OCI-LY1 (cell line): ENCODE measurements around the gene HPSE2.
A peak's percentile ranks its signal among the peaks of the same experiment; 100 is the strongest.

ENCODE experiments used
- H2AFZ ChIP-seq: fragments of 200-600 bp; sonication (generic), shearing (Covaris generic); 2 replicates; pipeline ENCODE4 v1.6.0; 2014; ENCODE audit warnings: antibody characterized with exemption, mild to moderate bottlenecking, low read length
- H3F3A ChIP-seq: fragments of 200-600 bp; sonication (generic), shearing (Covaris generic); 2 replicates; pipeline ENCODE4 v1.6.0; 2014; ENCODE audit warnings: mild to moderate bottlenecking, antibody characterized with exemption, low read length, moderate library complexity; ENCODE audit not compliant: insufficient read depth
- H3K27ac ChIP-seq: fragments of 200-600 bp; sonication (generic); 2 replicates; pipeline ENCODE4 v1.5.1; 2014; ENCODE audit warnings: low read length, mixed run types, mild to moderate bottlenecking, low read depth; ENCODE audit not compliant: poor library complexity, severe bottlenecking
- H3K27me3 ChIP-seq: fragments of 200-600 bp; sonication (generic); 2 replicates; pipeline ENCODE4 v1.6.0; 2014; ENCODE audit warnings: antibody characterized with exemption, mild to moderate bottlenecking, low read length, moderate library complexity; ENCODE audit not compliant: insufficient read depth
- H3K36me3 ChIP-seq: fragments of 200-600 bp; sonication (generic); 2 replicates; pipeline ENCODE4 v1.6.1; 2014; ENCODE audit warnings: mild to moderate bottlenecking, antibody characterized with exemption, low read length, moderate library complexity, mixed read lengths; ENCODE audit not compliant: insufficient read depth
- H3K4me1 ChIP-seq: fragments of 200-600 bp; sonication (generic); 2 replicates; pipeline ENCODE4 v1.5.1; 2014; ENCODE audit warnings: mild to moderate bottlenecking, low read length, moderate library complexity; ENCODE audit not compliant: insufficient read depth, severe bottlenecking
- H3K4me2 ChIP-seq: fragments of 200-600 bp; sonication (generic), shearing (Covaris generic); 2 replicates; pipeline ENCODE4 v1.6.1; 2014; ENCODE audit warnings: low read length
- H3K4me3 ChIP-seq: fragments of 200-600 bp; sonication (generic); 2 replicates; pipeline ENCODE4 v1.5.1; 2014; ENCODE audit warnings: low read length, low read depth, mild to moderate bottlenecking, mixed read lengths; ENCODE audit not compliant: poor library complexity, severe bottlenecking
- H3K79me2 ChIP-seq: fragments of 200-600 bp; shearing (Covaris generic); 2 replicates; pipeline ENCODE4 v1.6.1; 2016; ENCODE audit warnings: mixed run types, low read length, mixed read lengths; ENCODE audit not compliant: insufficient read depth
- H3K9ac ChIP-seq: fragments of 200-600 bp; sonication (generic), shearing (Covaris generic); 2 replicates; pipeline ENCODE4 v1.6.1; 2014; ENCODE audit warnings: mild to moderate bottlenecking, low read length, mixed read lengths
- H3K9me2 ChIP-seq: fragments of 200-600 bp; sonication (generic), shearing (Covaris generic); 2 replicates; pipeline ENCODE4 v1.6.1; 2014; ENCODE audit warnings: low read depth, mild to moderate bottlenecking, low read length, mixed read lengths
- H3K9me3 ChIP-seq: fragments of 200-600 bp; shearing (Covaris generic); 2 replicates; pipeline ENCODE4 v1.6.1; 2014; ENCODE audit warnings: low read length, mixed read lengths
- H4K20me1 ChIP-seq: fragments of 200-600 bp; sonication (generic), shearing (Covaris generic); 2 replicates; pipeline ENCODE4 v1.6.0; 2016; ENCODE audit warnings: mild to moderate bottlenecking, low read length; ENCODE audit not compliant: insufficient read depth
- EZH2 ChIP-seq: fragments of 200-600 bp; sonication (generic), shearing (Covaris generic); IDR thresholded peaks from 2 replicates; pipeline ENCODE4 v1.8.0; 2017; ENCODE audit warnings: borderline replicate concordance, mixed run types, mild to moderate bottlenecking, antibody characterized with exemption, low read length, moderate library complexity, mixed read lengths
- TF ChIP-seq, protein P1 (sequence below): fragments of 200-600 bp; sonication (generic), shearing (Covaris generic); IDR thresholded peaks from 2 replicates; pipeline ENCODE4 v1.5.1; 2017; ENCODE audit warnings: mild to moderate bottlenecking, antibody characterized with exemption, low read length, moderate library complexity, mixed read lengths

HPSE2 gene

DNA sequence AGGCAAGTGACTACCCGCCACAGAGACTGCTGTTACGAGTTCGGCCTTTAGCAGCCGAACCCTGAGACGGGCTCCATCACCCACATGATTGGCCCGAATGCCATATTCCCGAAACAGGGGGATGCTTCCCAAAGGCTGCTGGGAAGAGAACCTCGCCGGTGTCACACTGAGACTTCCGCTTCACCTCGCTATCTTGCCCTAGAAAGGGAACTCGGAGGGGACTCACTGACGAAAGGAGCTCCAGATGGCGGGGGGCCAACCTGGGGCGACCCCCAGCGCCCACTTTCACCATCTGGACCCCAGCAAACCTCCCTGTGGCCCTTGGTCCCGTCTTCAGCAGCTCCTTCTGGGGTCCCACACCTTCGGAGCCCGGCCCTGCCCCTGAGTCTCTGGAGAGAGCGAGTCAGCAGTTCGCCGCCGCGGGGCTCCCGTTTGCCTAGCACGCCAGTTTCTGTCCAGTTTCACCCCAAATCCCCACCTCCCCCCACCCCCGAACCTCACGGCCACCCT is 789.4 kb downstream of the HPSE2 start:
- H3K9me2 ChIP-seq: no peaks in the 10 kb centered on the region
- H3K4me3 ChIP-seq: peak overlapping the region; percentile 95
- no peaks in the 10 kb centered on the region for H3F3A ChIP-seq
- no peaks in the 10 kb centered on the region for H4K20me1 ChIP-seq
- no peaks in the 10 kb centered on the region for H3K79me2 ChIP-seq
- TF ChIP-seq EZH2: no peak
- TF ChIP-seq, protein P1, sequence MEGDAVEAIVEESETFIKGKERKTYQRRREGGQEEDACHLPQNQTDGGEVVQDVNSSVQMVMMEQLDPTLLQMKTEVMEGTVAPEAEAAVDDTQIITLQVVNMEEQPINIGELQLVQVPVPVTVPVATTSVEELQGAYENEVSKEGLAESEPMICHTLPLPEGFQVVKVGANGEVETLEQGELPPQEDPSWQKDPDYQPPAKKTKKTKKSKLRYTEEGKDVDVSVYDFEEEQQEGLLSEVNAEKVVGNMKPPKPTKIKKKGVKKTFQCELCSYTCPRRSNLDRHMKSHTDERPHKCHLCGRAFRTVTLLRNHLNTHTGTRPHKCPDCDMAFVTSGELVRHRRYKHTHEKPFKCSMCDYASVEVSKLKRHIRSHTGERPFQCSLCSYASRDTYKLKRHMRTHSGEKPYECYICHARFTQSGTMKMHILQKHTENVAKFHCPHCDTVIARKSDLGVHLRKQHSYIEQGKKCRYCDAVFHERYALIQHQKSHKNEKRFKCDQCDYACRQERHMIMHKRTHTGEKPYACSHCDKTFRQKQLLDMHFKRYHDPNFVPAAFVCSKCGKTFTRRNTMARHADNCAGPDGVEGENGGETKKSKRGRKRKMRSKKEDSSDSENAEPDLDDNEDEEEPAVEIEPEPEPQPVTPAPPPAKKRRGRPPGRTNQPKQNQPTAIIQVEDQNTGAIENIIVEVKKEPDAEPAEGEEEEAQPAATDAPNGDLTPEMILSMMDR: no peak
- H3K4me2 ChIP-seq: peak overlapping the region; percentile 69
- no peaks in the 10 kb centered on the region for H3K9me3 ChIP-seq
- peaks cover 36% of the 10 kb centered on the region for H3K36me3 ChIP-seq
- H3K4me1 ChIP-seq: peaks cover 12% of the 10 kb centered on the region
- no peaks in the 10 kb centered on the region for H3K27me3 ChIP-seq
- peak overlapping the region; percentile 29 for H3K27ac ChIP-seq
- H2AFZ ChIP-seq: no peak overlapping the region
- peak overlapping the region; percentile 92 for H3K9ac ChIP-seq

GRCh38 chr10:98445200-98445812 is 790.3 kb downstream of the HPSE2 start:
- Histone ChIP-seq H3K9me3 (no peaks in the 10 kb centered on the region), H3K9me2 (no peaks in the 10 kb centered on the region), H3K4me3 (peak overlapping the region; percentile 95), H3K27me3 (no peaks in the 10 kb centered on the region), H3K9ac (peak overlapping the region; percentile 92; the same call in 1 of the 2 replicates), H3K4me2 (peak overlapping the region; percentile 69), H3K27ac (no peak overlapping the region), H2AFZ (no peak overlapping the region), H3K79me2 (no peaks in the 10 kb centered on the region), H3K36me3 (peaks cover 44% of the 10 kb centered on the region), H3F3A (no peaks in the 10 kb centered on the region), H4K20me1 (no peaks in the 10 kb centered on the region), H3K4me1 (peaks cover 12% of the 10 kb centered on the region)
- TF ChIP-seq EZH2: no peak
- TF ChIP-seq, protein P1: no peak

DNA sequence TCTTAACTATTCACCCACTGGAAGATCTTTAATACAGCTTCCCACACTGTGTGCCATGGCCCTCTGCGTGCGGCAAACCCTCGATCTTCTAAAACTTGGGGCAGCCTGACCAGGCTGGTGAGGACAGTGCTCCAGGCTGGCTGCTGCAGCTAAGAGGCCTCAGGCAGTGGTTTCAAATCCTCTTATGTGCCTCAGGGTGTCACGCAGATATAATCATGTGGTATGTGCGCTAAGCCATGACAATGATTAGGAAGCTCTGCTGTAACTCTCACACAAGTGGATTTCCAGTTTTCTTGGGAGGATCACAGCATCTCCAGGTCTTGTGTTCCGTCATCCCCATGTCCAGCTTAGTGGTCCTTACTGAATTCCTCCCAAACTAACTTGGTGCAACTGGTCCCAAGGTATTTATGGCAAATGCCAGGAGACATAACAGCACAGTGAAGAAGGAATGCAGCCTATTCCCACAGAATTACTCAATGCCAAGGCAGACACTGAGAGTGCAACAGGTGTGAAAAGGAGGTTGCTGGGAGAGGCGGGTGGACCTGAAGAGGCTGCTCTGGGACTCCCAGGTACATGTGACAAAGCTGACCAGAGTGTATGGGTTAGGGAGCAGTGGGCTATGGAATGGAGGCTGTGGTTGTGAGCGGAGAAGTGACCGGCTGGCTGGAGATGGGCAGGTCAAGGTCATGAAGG is 791.2 kb downstream of the HPSE2 start:
- no peak overlapping the region for H3K27ac ChIP-seq
- H3K27me3 ChIP-seq: no peaks in the 10 kb centered on the region
- no peak overlapping the region for H3K9ac ChIP-seq
- H3K79me2 ChIP-seq: no peaks in the 10 kb centered on the region
- H3K4me1 ChIP-seq: peaks cover 12% of the 10 kb centered on the region
- H2AFZ ChIP-seq: no peak overlapping the region
- no peaks in the 10 kb centered on the region for H4K20me1 ChIP-seq
- no peaks in the 10 kb centered on the region for H3K9me2 ChIP-seq
- H3F3A ChIP-seq: no peaks in the 10 kb centered on the region
- no peak overlapping the region for H3K4me2 ChIP-seq
- no peak overlapping the region for H3K4me3 ChIP-seq
- no peaks in the 10 kb centered on the region for H3K9me3 ChIP-seq
- TF ChIP-seq, protein P1: no peak
- no peak for TF ChIP-seq EZH2
- peaks cover 52% of the 10 kb centered on the region for H3K36me3 ChIP-seq
